ENCODE measurements around the gene NUDT9.

GRCh38 chr4:87427518-87427868, 5.1 kb downstream of the NUDT9 start:
- TF ChIP-seq CTCF (IDR thresholded peaks at IDR 0.05) (no peak), POLR2A (IDR thresholded peaks at IDR 0.05) (no peak)

All from testis (tissue), 2 donors.